Hair follicular keratinocyte (primary cell): ENCODE measurements around the gene PHLDA1. TPM values are rescaled to one million over a fixed set of nuclear protein-coding genes. Genes with fewer than 3 reads are reported as not detected.

Experiments
- total RNA-seq: library from RNA; depleted of rRNA; stranded (reverse); fragments of >200 nt; gene quantifications from 2 replicates; pipeline ENCODE4 v1.2.3, GENCODE V29; 2015

Gene PHLDA1
- total RNA-seq, result 184 and 321 TPM in 2 replicates

DNA sequence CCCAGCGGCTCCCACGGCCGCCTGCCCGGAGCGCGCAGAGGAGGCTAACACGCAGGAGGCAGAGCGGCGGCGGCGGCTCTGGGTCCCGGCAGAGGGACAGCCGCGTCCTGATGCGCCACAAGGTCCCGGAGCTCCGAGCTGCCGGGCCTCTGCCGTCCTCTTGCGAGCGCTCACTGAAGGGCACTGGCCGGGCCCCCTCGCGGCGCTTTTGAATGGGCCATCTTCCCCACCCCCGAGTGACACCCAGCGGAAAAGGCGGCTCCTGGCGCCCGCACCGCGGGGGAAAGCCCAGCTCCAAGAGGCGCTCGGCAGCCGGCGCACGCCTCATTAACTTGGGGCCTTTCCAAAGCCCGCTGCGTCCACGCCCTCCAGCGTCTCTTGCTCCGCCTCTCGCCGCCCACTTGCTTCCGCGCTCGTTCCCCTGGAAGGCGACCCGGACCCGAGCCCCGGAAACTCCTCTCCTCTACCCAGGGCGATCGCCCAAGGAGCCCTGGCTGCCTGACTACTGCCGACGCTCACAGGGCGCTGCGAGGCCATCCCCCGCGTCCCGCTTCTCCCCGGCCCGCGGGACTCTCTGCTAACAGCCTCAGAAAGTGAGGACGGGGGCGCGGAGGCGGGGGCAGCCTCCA is at the start of gene PHLDA1:
PHLDA1 (minus strand) TSS at position 363 of the 629 bp plus-strand sequence.

Other genes with a start within 250 kb of the PHLDA1 start
- 348 TPM in 2 replicates for gene NAP1L1, start 52.9 kb upstream of the PHLDA1 start, total RNA-seq